ENCODE data around the gene NAA38.

DNA sequence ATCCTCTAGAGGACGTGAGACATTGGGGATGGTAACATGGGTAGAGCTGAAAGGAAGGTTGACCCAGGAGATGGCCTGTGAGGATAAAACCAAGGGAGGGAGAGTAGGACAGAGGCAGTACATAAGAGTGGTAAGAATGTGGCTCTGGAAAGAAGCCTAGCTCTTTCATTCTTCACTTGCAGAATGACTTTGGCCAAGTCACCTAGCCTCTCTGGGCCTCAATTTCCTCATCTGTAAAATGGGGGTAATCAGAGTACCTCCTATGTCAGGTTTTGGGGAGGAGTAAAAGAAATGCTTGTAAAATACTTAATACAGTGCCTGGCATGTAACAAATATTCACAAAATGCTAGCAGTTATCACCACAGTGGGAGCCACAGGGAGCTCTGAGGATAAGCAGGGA lies 16.5 kb downstream of the NAA38 start:
- TF ChIP-seq CREB1 (CRISPR knock-in tag; IDR thresholded peaks at IDR 0.05; ENCODE audit: low read depth) (no peak), EZH2 (IDR thresholded peaks at IDR 0.05; ENCODE audit: low read depth, unreplicated experiment) (peak; percentile 11)
